Stomach (tissue), 4 donors: ENCODE measurements around the gene FLAD1.

Experiments used
- CTCF ChIP-seq, 7 experiments: fragments of 450-650 bp in 4 of 7; fragments of 200-600 bp in 3 of 7; sonication (generic) in 3 of 7; IDR thresholded peaks; one replicate each; pipeline ENCODE4 v1.5.1; 2016 to 2019; ENCODE audit warnings: antibody characterized with exemption in 7 of 7, control low read depth in 2 of 7, mild to moderate bottlenecking in 1 of 7
- POLR2A ChIP-seq, 4 donors: fragments of 450-650 bp; IDR thresholded peaks; one replicate each; pipeline ENCODE4 v1.6.1; 2016; ENCODE audit warnings: antibody characterized with exemption in 4 of 4, control low read depth in 2 of 4, mild to moderate bottlenecking in 1 of 4, moderate library complexity in 1 of 4

GRCh38 chr1:155023627-155024026 lies 40.5 kb downstream of the FLAD1 start:
- TF ChIP-seq CTCF (IDR thresholded peaks at IDR 0.05) = no peak
- TF ChIP-seq POLR2A (IDR thresholded peaks at IDR 0.05) = no peak
